ENCODE results near the gene MPP2.
A peak's percentile ranks its signal among the peaks of the same experiment; 100 is the strongest.
"Not testable (repeated sequence)": the region's sequence is repeated elsewhere in the genome, so short reads cannot be mapped to it uniquely, and the experiment has no call there.

The MPP2 gene

DNA sequence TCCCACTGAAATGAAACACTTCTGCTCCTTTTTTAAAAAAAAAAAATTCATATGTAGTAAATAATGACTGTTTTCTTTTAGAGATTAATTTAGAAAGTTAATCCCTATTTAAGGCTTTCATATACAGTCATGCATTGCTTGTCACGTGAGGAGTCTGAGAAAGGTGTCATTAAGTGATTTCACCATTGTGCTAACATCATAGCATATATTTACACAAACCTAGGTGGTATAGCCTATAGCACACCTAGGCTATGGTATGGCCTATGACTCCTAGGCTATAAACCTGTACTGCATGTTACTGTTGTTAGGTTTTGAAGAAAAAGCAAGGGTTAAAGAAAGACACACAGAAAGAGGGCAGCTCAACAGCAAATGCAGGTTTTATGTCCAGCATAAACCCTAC, 21.3 kb upstream of the MPP2 start:
- DNase-seq (ENCODE audit: insufficient read length, low spot score) (no peak), FAIRE-seq (no peak)
- TF ChIP-seq CTCF (IDR thresholded peaks at IDR 0.05; ENCODE audit: insufficient read depth, missing control alignments), result no peak

DNA sequence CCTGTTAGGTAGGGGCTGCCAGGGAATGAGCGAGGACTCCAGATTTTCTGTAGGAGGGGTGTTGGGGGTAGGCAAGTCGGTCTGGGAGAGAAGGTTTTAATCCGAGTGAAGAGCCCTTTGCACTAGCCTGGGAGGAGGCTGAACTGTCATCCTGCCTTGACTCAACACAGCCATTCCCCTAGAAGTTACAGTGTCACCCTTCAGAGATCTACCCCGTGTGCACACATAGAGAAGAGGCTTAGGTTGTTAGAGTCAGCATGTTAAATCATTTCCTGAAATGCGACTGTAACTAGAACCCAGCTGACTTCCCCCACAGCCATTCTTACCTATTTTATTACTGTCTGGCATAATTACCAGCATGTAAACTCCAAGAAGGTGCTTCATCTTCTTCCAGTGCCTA, 20.6 kb upstream of the MPP2 start:
- FAIRE-seq; DNase-seq (ENCODE audit: insufficient read length, low spot score): not testable (repeated sequence)

GRCh38 chr17:43927060-43927864, 19.9 kb upstream of the MPP2 start:
- DNase-seq (ENCODE audit: insufficient read length, low spot score) (peak; percentile 50), FAIRE-seq (no peak)

DNA sequence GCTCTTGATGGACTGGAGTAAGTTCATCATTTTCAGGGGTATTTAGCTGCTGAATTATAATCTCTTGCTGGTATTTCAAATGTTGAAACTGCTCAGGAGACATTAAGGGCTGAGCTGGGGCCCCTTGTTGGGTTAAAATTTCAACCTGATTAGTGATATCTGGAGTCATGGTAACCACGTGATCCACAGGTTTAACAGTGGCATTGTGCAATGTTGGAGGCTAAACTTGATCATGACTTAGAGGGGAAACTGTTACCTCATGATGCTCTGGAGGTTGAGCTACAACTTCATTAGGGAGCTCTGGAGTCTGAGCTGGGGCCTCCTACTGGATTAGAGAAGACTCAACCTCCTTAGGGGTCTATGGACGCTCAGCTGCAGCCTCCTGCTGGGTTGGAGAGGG, 17.2 kb upstream of the MPP2 start:
- FAIRE-seq, result no peak

More at GRCh38 chr17:43927060-43927864, 19.9 kb upstream of the MPP2 start:
- no peak for TF ChIP-seq CTCF (IDR thresholded peaks at IDR 0.05; ENCODE audit: insufficient read depth, missing control alignments)

DNA sequence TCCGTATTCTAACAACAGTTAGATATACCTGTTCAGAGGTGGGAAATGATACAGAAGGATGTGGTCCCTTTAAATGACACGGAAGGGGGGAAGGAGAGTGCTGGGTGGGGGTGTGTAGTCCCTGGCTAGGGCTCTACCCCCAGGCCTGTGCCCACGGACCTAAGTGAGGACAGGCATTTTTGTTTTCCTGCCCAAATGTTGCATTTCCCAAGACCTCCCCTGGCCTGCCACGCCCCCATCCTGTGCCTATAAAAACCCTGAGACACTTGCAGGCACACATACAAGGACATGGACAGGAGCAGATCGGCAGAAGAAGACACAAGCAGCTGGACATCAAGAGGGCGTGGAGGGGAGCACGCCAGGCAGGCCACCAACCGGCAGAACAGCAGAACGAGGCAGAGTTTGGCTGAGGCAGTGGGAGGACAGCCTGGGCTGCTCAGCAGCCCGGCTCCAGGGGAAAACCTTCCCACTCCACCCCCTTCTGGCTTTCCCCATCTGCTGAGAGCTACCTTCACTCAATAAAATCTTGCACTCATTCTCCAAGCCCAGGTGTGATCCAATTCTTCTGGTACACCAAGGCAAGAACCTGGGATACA, 13.3 kb upstream of the MPP2 start:
- no peak for DNase-seq (ENCODE audit: insufficient read length, low spot score)
- no peak for FAIRE-seq
- no peak for TF ChIP-seq CTCF (IDR thresholded peaks at IDR 0.05; ENCODE audit: insufficient read depth, missing control alignments)

More for the DNA sequence above, 17.2 kb upstream of the MPP2 start:
- no peak for TF ChIP-seq CTCF (IDR thresholded peaks at IDR 0.05; ENCODE audit: insufficient read depth, missing control alignments)
- DNase-seq (ENCODE audit: insufficient read length, low spot score), result no peak

DNA sequence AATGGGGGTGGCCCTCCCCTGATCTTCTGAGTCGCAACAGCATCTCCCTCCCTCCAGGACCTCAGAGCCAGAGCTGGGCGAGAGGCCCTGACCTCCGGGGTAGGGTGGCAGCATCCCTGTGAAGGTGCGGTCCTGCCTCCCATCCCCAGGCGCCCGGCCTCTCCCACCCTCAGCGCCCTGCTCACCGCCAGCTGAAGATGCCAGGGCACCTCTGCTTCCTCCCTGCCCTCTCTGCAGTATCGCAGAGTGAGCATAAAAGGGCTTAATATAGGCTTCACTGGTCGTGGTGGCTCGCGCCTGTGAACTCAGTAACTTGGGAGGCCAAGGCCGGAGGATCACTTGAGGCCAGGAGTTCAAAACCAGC, 10.7 kb upstream of the MPP2 start:
- DNase-seq (ENCODE audit: insufficient read length, low spot score), result no peak
- no peak for FAIRE-seq
- no peak for TF ChIP-seq CTCF (IDR thresholded peaks at IDR 0.05; ENCODE audit: insufficient read depth, missing control alignments)

- TF ChIP-seq CTCF (IDR thresholded peaks at IDR 0.05; ENCODE audit: insufficient read depth, missing control alignments), result peak; percentile 40
- DNase-seq (ENCODE audit: insufficient read length, low spot score) (no peak), FAIRE-seq (no peak)
Observed at GRCh38 chr17:43917348-43918025, 10.2 kb upstream of the MPP2 start.

All from D721Med (cell line).